GM21367 (cell line): ENCODE results near the gene LAYN.

Source experiments
- ATAC-seq: cut with Tn5 transposase; IDR thresholded peaks from one replicate; pipeline ENCODE4 v1.9.1; 2021; ENCODE audit not compliant: unreplicated experiment

Gene LAYN

GRCh38 chr11:111591187-111591960 is 50.9 kb downstream of the LAYN start:
- no peak for ATAC-seq

DNA sequence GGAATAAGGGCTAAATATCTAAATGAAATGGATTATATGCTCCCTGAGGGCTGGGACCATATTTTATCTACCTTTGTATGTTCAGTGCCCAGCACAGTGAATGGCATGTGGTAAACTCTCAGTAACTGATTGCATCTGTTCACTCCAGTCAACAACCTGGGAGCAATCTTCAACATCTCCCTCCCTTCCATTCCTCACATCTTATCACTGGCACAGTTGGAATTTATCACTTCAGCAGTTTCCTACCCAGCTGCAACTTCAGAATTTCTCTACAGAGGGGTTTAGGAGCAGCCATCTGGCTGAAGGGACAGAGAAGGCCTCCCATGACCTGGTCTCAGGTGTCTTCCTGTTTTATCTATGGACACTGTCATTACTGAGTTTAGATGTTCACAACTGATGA is 52.0 kb downstream of the LAYN start:
- no peak for ATAC-seq

DNA sequence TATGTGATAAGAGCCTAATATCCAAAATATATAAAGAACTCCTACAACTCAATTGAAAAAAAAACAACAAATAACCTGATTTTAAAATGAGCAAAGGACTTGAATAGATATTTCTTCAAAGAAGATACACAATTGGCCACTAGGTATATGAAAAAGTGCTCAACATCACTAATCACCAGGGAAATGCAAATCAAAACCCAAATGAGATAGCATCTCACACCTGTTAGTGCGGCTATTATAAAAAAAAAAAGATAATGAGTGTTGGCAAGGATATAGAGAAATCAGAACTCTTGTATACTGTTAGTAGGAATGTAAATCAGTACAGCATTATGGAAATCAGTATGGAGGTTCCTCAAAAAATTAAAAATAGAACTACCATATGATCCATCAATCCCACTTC is 55.8 kb downstream of the LAYN start:
- no peak for ATAC-seq

- no peak for ATAC-seq
These were observed 57.6 kb downstream of the LAYN start for GRCh38 chr11:111598148-111598547.

DNA sequence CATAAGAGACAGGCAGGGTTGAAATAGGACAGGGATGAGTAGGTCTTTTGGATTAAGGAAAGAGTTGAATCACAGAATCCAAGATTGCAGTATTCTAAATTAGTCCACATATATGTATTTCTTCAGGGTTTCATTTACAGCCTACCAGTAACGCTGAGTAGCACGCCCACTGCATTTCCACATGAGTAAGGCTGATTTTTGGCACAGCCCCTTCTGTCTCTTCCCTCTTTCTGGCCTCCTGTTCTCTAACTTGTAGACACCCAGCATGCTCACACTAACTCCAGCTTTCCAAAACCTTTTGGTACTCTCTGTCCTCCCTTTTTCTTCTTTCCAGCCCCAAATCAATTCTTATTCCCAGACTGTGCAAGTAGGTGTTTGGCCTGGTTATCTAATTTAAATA is 58.0 kb downstream of the LAYN start:
- ATAC-seq = no peak

- no peak for ATAC-seq
These were observed 61.1 kb downstream of the LAYN start for GRCh38 chr11:111601636-111601978.

GRCh38 chr11:111601979-111602864 is 61.7 kb downstream of the LAYN start, which contains the start of gene SIK2:
TSS of gene SIK2 (plus strand) at chr11:111602449. CDS start at chr11:111602564, 115 bp downstream.
- ATAC-seq = peak; percentile 82

DNA sequence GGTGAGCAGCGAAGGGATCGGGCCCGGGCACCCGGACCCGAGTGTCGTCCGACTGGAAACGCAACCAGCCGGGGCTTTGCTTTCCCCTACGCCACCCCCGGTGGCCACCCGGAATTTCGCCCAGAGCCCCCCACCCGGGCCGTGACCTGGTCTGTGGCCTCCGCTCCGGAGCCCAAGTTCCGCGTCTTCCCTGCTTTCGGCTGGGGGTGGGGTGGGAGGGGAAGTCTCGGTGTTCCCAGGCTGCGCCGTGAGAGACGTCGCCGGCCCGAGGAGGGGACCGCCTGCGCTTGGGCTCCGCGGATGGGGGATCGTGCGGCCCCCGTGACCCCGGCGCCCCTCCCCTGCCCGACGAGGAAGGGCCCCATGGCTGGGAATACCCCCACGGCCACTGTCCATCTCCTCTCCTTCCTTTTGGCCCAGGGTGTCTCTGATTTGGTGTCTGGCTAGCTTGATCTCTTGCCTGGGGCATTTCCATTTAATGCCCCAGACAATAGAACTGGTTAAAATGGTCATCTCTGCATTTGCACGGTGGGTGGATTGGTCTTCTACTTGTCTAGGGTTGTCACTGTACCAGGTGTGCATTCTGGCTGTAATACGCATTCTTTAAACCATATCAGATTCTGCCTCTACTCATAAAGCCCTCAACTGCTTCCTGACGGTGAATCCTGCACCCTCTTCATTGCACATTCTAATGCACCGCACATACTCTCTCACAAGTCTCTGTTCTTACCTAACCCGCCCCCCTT is 62.5 kb downstream of the LAYN start:
- ATAC-seq = no peak

DNA sequence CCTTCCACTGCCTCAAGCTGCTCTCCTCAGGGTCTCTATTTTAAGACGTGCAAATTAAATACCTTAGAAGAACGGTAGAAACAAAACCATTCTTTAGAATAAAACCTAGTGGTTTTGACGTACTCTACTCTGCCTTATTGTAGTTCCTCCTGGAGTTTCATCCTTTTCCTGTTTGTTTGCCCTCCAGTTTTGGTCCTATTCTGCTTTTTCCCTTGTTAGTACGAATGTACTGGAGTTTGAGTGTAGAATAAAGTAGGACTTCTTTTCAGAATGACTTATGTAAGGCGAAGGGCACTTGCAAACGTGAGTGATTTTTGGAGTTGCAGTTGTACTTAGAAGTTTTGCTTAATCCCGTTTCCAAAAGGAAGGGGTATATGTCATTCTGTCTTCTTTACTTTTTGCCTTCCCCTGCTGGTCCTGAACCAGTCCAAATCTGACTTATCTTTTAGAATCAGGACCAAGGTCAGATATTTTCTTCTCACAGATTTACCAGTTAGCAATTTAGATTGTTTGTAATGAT is 63.2 kb downstream of the LAYN start:
- no peak for ATAC-seq

GRCh38 chr11:111604392-111605009 is 64.0 kb downstream of the LAYN start:
- ATAC-seq = no peak

DNA sequence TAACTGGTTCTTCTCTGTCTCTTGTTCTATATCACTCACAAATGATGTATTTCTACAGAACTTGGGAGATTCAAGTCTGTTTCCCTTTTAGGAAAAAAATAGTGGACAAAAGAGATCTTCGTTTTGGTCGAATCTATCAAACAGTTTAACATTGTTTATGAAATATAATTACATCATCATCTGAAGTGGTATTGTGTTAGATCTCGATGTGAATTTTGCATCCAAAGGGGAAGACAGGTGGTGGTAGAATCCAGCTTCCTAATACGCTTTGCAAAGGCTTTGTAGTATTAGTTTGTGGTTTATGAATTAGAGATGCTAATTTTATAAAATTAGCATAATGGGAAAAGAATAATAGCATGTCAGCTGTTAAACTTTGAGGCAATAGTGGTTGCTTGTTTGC is 65.2 kb downstream of the LAYN start:
- no peak for ATAC-seq

DNA sequence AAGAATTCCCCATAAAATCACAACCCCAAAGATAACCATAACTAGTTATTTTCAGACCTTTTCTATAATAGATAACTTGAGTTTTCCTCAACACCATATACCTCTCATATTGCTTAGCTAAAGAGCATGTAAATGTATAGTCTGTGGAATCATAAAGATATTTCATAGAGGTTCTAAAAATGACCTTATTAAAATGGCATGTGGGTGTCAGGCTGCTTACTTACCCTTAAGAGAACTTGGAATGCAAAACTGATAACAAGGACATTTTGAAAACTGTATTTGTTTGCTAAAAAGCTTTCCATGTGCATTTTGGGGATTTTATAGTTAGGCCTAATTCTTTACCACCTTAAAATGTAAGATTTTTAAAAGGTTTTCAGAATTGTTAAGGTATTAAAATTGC is 66.5 kb downstream of the LAYN start:
- ATAC-seq = no peak

DNA sequence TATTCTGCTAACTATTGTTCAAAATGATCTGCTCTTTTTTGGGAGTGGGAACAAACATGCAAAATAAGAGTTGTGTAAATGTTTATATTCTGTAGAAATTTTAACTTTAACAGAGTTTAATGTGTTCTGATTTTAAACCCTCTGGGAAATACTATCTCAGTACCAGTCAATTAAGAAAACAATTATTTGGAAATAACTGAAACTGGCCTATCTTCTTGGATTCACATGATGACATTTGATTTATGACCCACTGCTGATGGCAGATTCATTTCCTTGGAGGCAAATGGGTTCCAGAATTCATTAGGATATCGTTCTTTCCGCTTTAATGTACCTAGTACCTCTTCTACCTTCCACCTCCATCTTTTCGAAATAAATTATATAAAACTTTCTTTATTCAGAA is 67.2 kb downstream of the LAYN start:
- no peak for ATAC-seq
